Stimulated activated CD4-positive, alpha-beta T cell treated with anti-CD3 and anti-CD28 coated beads, TNF-alpha, amount 100 ng/mL, for 1 hour (primary cell): ENCODE results near the gene PLD5.
A peak's percentile ranks its signal among the peaks of the same experiment; 100 is the strongest.
"Not testable (repeated sequence)": the region's sequence is repeated elsewhere in the genome, so short reads cannot be mapped to it uniquely, and the experiment has no call there.

Experiments used
- DNase-seq, 3 donors: peaks; one replicate each; pipeline ENCODE4 v3.0.0-alpha.2; 2020; ENCODE audit warnings: low read depth in 3 of 3, low spot score in 1 of 3

PLD5 gene

GRCh38 chr1:242506724-242507123 is 17.8 kb downstream of the PLD5 start:
- DNase-seq: no peak

DNA sequence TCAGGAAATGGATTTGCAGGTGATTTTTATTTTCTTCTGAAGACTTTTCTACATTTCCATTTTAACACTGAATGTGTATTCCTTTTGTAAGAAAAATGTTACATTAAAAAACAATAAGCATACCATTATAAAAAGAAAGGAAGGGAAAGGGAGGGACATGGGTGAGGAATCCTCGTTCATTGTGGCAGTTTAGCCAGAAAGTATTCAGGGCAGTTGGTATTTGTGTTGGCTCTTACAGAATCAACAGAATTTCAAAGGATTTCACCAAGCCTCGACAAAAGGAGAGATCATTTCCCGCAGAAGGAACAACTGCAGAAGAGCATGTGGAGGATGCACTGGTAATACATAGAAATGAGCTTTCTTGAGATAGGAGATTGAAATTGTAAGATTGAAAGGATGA is 35.0 kb downstream of the PLD5 start:
- DNase-seq: no peak

GRCh38 chr1:242477944-242478343 is 46.6 kb downstream of the PLD5 start:
- DNase-seq: no peak

- DNase-seq: no peak
Observed at GRCh38 chr1:242470774-242471173, 53.7 kb downstream of the PLD5 start.

GRCh38 chr1:242468784-242469183 is 55.7 kb downstream of the PLD5 start:
- DNase-seq: no peak

DNA sequence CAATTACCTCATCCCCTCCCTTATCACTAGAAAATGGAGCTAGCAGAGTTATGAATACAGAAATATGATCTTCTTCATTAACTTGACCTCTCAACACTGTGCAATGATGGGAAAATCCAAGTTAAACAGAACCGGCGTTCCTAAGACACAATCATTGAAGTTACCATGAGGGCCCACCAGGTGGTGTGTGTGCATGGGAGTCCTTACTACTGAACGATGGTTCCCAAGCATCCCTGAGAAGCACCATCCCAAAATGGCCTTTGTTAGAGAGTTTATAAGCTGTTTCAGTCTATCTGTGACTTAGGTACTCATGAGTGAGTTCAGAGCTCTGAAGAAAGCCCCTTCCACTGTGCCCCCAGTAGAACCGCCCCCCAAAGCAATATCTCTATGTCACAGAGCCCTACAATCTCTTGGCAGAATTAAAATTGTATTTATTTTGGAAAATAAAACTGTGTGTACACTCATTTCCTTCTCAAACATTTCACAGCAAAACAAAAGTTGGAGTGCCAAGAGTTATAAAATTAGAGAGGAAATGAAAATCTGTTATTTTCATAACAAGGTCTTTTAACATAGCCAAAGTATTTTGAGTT is 56.8 kb downstream of the PLD5 start:
- peak in 1 of 3 donors; percentile 2 for DNase-seq

DNA sequence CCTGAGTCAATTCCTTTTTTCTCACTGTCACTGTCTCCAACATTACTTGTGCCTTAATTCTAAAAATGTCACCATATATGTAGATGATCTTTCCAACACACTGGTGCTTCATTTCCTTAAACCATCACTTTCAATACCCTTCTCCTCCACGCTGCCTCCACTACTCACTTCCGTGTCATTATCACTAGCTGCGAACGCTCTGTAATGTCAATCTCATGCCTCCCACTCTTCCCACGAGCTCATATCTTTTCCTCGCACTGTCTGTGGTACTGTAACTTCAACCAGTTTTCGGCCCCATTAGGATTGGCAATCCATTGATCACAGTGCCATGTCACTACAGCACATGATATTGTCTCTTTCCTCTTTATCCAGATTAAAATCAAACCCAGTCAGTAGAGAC is 61.6 kb downstream of the PLD5 start:
- no peak for DNase-seq

DNA sequence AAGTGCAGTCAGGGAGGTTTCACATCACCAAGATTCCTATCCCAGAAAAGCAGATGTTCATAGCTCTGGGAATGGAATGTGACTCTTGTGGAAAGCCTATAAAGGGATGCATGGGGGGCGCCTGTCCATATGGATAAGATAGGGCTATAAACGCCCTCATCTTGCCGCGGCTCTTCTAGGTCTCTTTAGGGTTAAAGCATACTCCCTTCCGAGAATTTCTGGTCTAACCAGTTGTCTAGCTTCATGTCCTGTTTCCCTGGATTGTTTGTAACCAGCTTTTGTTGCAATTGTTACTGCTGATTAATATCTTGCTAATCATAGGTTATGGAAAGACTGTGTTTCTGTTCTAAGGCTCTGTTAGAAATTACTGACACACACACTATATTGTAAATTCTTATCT is 64.8 kb downstream of the PLD5 start:
- not testable (repeated sequence) for DNase-seq

- no peak for DNase-seq
Observed at GRCh38 chr1:242456726-242457269, 67.7 kb downstream of the PLD5 start.

DNA sequence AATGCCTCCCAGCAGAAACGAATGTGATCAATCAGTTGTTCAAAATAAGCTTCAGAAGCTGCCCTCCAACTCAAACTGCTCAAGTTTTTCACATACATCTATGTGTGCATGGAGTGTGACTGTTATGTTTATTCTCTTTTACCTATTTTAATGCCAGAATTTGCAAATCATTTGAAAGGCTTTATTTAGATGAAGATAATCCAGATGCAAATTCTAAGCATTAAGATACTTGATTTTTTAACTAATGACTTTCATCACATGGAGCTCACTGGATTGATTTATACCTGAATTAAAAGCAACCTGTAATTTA is 69.5 kb downstream of the PLD5 start:
- no peak for DNase-seq

DNA sequence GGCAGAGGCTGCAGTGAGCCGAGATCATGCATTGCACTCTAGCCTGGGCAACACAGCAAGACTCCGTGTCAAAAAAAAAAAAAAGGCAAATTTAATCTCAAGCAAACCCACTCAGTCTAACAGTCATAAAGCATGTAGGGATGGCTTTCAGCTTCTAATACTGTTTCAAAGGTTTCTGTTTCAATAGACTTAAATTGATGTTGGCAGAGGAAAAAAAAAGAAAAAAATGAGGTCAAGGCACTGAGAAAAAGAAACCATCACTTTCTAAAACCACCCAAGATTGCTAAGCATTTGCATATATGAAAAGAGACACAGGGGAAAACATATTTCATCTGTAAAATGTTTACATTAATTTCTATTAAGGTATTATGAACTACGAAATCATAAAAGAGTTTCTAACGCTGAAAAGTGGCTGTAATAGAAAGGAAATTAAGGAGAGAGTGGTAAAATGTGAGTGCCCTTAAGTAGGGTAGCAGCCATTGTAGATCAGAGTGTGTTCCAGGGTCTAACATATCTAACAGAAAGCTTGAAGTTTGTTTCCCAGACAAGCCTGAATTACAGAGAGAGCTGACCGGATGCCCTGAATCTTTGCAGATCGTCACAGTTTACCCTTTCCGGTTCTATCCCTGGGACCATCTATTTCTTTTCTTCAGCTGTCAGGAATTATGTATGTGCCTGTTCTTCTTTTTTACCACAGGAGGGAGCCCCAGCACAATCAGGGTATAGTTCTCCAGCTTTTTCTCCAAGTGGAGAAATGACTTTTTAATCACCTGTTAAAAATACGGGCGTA is 70.0 kb downstream of the PLD5 start:
- DNase-seq: no peak

DNA sequence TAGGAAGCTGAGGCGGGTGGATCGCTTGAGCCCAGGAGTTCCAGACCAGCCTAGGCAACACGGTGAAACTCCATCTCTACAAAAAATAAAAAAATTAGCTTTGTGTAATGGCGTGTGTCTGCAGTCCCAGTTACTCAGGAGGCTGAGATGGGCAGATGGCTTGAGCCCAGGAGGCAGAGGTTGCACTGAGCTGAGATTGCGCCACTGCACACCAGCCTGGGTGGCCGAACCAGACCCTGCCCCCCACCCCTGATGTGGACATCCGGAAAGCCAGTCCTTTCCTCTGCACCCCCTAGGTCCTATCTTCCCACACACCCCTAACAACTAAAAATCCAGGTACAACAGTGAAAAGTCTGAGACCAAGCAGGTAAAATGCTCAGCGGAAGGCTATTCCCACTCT is 71.9 kb downstream of the PLD5 start:
- DNase-seq: no peak

DNA sequence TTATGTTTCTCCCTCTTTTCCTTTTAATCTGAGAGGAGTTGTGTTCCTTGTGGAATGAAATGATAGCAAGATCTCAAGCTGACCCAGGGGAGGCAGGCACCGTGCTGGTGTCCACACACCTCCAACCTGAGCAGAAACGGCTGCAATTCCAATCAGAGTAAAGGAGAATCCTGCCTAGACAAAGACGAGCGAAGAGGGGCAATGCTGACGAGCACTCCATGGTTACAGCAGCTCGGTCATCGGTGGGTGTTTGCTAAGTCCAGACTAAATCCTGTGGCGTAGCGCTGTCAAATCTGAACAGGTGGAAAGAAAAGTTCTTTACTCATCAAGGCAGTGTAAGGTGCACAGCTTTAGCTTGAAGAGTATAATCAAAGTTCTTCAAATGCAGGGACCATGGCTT is 74.8 kb downstream of the PLD5 start:
- no peak for DNase-seq

DNA sequence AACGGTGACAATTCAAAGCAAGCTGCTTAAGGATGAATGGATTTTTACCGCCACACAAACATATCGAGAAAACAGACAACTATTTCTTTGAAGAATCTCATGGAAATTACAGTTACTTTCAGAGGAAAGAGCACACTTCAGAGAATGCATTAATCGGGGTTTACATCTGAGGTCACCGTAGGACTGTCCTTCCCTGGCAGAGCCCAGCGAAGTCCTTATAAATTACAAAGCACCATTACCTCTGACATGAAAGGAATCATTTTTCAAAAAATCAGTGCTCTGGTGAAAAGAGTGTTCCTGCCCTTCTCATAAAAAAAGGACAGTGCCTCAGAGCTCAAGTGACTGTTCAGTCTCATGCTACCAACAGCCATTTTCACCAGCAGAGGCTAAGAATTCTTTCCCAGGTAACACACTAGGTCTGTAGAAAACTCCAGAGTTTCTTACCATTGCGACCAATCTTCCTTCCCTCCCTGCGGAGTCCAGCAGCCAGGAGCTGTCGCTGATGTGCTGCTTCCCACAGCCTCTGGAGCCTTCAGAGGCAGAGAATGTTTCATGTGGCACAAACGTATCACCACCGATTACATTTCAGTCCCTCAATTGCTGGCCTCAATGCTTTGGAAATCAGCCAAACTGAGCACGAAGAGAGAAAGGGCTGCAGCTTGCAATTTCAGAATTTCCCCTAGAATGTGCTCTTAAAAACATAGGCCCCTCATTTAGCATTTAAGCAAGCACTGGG is 75.4 kb downstream of the PLD5 start:
- no peak for DNase-seq

GRCh38 chr1:242447689-242448088 is 76.8 kb downstream of the PLD5 start:
- no peak for DNase-seq

DNA sequence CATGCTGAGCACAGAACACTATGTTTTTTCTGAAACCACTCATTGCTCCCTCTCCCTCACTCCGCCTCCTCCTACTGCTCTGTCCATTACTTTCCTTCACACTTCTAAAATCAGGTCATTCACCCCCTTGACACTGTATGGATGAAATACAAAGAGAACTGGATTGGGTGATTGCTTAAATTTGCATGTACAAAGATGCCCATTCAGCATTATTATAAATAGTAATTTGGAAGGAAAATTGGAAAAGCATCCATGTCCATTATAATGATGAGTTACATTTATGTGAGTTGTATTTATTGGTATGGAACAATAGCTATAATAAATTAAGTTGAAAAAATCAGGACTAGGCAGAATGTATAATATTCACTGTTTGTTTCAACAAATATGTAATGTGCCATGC is 83.7 kb downstream of the PLD5 start:
- DNase-seq: no peak

DNA sequence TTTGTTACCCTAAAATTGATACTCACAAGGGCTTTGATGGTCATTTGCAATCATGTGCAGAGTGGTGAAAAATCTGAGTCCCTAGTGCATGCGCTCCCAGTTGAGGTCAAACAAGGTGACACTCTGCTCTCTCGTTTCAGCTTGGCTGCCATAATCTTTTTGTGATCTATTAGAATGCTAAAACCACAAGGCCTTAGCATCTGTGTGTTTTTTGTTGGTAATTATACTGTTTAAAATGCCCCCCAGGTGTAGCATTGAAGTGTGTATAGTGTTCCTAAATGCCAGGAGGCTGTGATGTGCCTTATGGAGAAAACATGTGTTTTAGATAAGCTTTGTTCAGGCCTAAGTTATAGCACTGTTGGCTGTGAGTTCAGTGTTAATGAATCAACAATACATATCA is 89.3 kb downstream of the PLD5 start:
- DNase-seq: no peak

GRCh38 chr1:242432491-242433095 is 91.9 kb downstream of the PLD5 start:
- DNase-seq: no peak

DNA sequence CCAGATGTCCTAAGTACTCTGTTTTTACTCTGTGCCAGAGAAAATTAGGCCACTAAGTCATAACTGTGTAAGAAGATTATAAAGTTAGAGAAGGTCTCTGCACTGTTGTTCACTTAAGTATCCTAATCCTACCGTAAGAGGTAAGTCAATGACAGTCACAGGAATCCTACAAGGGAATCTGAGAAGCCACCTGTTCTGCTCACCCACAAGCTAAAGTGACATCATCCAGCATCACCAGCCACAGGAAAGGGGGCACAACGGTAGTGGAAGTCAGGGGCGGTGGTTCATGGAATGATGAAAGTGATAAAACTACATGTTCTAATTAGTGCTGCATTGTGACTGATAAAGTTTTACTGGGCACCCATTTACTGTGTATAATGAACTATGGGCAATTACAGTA is 92.7 kb downstream of the PLD5 start:
- no peak for DNase-seq

- DNase-seq: no peak
Observed at GRCh38 chr1:242430956-242431355, 93.5 kb downstream of the PLD5 start.

GRCh38 chr1:242428399-242429190 is 95.9 kb downstream of the PLD5 start:
- no peak for DNase-seq
